Jurkat, Clone E6-1 (cell line): ENCODE data around the gene FAM174C.
"Not testable (repeated sequence)": the region's sequence is repeated elsewhere in the genome, so short reads cannot be mapped to it uniquely, and the experiment has no call there.

Experiments
- DNase-seq: peaks from one replicate; pipeline ENCODE4 v3.0.0-alpha.2; 2011; ENCODE audit warnings: low read depth, low spot score
- H3K4me3 ChIP-seq: 2 replicates; pipeline ENCODE4 v1.5.1; 2011; ENCODE audit warnings: mild to moderate bottlenecking, low read length, control low read depth, moderate library complexity

FAM174C gene

GRCh38 chr19:1290703-1291651 lies 15.6 kb downstream of the FAM174C start:
- no peak overlapping the region for H3K4me3 ChIP-seq
- no peak for DNase-seq

- DNase-seq = no peak
- no peak overlapping the region for H3K4me3 ChIP-seq
Measured at GRCh38 chr19:1291761-1292418, 16.6 kb downstream of the FAM174C start.

- no peak for DNase-seq
- H3K4me3 ChIP-seq = no peak overlapping the region
Measured at GRCh38 chr19:1292419-1293151, 17.3 kb downstream of the FAM174C start.

GRCh38 chr19:1293782-1294604 lies 18.7 kb downstream of the FAM174C start:
- DNase-seq = no peak
- no peak overlapping the region for H3K4me3 ChIP-seq

- no peak overlapping the region for H3K4me3 ChIP-seq
- DNase-seq = no peak
Measured at GRCh38 chr19:1294688-1295087, 19.4 kb downstream of the FAM174C start.

GRCh38 chr19:1295169-1296012 lies 20.1 kb downstream of the FAM174C start:
- H3K4me3 ChIP-seq = no peak overlapping the region
- DNase-seq = no peak

- H3K4me3 ChIP-seq = no peak overlapping the region
- no peak for DNase-seq
Measured at GRCh38 chr19:1296078-1296477, 20.7 kb downstream of the FAM174C start.

GRCh38 chr19:1296575-1297271 lies 21.4 kb downstream of the FAM174C start:
- no peak for DNase-seq

GRCh38 chr19:1298235-1298634 lies 22.9 kb downstream of the FAM174C start:
- H3K4me3 ChIP-seq = no peak overlapping the region
- no peak for DNase-seq

More at GRCh38 chr19:1296575-1297271, 21.4 kb downstream of the FAM174C start:
- H3K4me3 ChIP-seq = no peak overlapping the region

- no peak for DNase-seq
- no peak overlapping the region for H3K4me3 ChIP-seq
Measured at GRCh38 chr19:1299801-1300200, 24.5 kb downstream of the FAM174C start.

- no peak overlapping the region for H3K4me3 ChIP-seq
- no peak for DNase-seq
Measured at GRCh38 chr19:1300744-1301490, 25.6 kb downstream of the FAM174C start.

GRCh38 chr19:1302533-1303239 lies 27.4 kb downstream of the FAM174C start:
- no peak for DNase-seq

GRCh38 chr19:1304197-1304924 lies 29.0 kb downstream of the FAM174C start:
- no peak overlapping the region for H3K4me3 ChIP-seq
- DNase-seq = no peak

More at GRCh38 chr19:1302533-1303239, 27.4 kb downstream of the FAM174C start:
- no peak overlapping the region for H3K4me3 ChIP-seq

- not testable (repeated sequence) for DNase-seq, H3K4me3 ChIP-seq
Measured at GRCh38 chr19:1305354-1305753, 30.0 kb downstream of the FAM174C start.

GRCh38 chr19:1307320-1307719 lies 32.0 kb downstream of the FAM174C start:
- no peak for DNase-seq
- H3K4me3 ChIP-seq = no peak overlapping the region
